ENCODE data around the gene GOLGA3. TPM values are rescaled to one million over a fixed set of nuclear protein-coding genes. Genes with fewer than 3 reads are reported as not detected.

The GOLGA3 gene
- polyA plus RNA-seq, 1 donor (not counting 4 experiments of a cell fraction or from before 2014, with no cell fraction given): 11.0 TPM

DNA sequence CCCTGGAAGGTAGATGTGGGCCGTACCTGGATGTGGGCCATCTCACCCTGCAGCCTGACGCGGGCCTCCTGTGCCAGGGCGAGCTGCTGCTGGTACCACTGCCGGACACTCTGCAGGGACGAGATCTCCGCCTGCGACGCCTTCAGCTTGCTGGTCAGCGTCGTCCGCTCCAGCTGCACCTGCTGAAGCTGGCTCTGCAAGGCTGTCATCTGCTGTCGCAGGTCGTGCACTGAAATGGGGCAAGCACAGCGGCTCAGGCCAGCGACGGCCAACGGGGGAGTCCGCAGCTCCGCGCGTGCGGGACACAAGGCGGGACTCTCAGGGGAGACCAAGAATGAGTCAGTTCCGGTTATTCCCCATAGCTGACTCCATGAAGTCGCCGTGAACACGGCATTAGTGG is 26.9 kb downstream of the GOLGA3 start:
- FAIRE-seq (no peak), DNase-seq (ENCODE audit: low read depth, low spot score) (no peak)
- H3K36me3 ChIP-seq (ENCODE audit: control insufficient read depth in 2 of 2, extremely low read depth in 1 of 2, insufficient read depth in 2 of 2, low read length in 2 of 2): peaks cover 49 to 50% of the 10 kb centered on the region in 2 experiments
- no peaks in the 10 kb centered on the region for H3K27me3 ChIP-seq (ENCODE audit: control insufficient read depth, extremely low read depth, insufficient read depth, low read length)
- H3K9ac ChIP-seq (ENCODE audit: control insufficient read depth, extremely low read depth, insufficient read depth, low read length): no peak overlapping the region
- no peak overlapping the region for H3K4me3 ChIP-seq (ENCODE audit: control insufficient read depth in 2 of 3, extremely low read depth in 1 of 3, insufficient read depth in 2 of 3, low read depth in 1 of 3, low read length in 3 of 3)
- H3K9me1 ChIP-seq (ENCODE audit: control insufficient read depth, extremely low read depth, insufficient read depth, low read length): no peaks in the 10 kb centered on the region
- dilution Hi-C loops (cut with MboI; ENCODE audit: extremely low pct_ligation_motif_present, low sequenced_read_pairs): no loop called here
- peaks cover 18% of the 10 kb centered on the region for H4K20me1 ChIP-seq (ENCODE audit: control insufficient read depth, extremely low read depth, insufficient read depth, low read length)
- no peaks in the 10 kb centered on the region for H3K4me1 ChIP-seq (ENCODE audit: control insufficient read depth, extremely low read depth, insufficient read depth, low read length)
- H2AFZ ChIP-seq (ENCODE audit: control insufficient read depth, low read length): no peak overlapping the region
- no peaks in the 10 kb centered on the region for H3K9me3 ChIP-seq (ENCODE audit: control insufficient read depth, low read depth, low read length)
- H3K4me2 ChIP-seq (ENCODE audit: control insufficient read depth, extremely low read depth, insufficient read depth, low read depth, low read length): no peak overlapping the region
- H3K79me2 ChIP-seq (ENCODE audit: control insufficient read depth, insufficient read depth, low read length): peaks cover 22% of the 10 kb centered on the region
- H3K27ac ChIP-seq (ENCODE audit: control insufficient read depth, insufficient read depth, low read length): no peak overlapping the region
- TF ChIP-seq EZH2 (IDR thresholded peaks at IDR 0.05; ENCODE audit: low read length): no peak
- TF ChIP-seq, protein P1, sequence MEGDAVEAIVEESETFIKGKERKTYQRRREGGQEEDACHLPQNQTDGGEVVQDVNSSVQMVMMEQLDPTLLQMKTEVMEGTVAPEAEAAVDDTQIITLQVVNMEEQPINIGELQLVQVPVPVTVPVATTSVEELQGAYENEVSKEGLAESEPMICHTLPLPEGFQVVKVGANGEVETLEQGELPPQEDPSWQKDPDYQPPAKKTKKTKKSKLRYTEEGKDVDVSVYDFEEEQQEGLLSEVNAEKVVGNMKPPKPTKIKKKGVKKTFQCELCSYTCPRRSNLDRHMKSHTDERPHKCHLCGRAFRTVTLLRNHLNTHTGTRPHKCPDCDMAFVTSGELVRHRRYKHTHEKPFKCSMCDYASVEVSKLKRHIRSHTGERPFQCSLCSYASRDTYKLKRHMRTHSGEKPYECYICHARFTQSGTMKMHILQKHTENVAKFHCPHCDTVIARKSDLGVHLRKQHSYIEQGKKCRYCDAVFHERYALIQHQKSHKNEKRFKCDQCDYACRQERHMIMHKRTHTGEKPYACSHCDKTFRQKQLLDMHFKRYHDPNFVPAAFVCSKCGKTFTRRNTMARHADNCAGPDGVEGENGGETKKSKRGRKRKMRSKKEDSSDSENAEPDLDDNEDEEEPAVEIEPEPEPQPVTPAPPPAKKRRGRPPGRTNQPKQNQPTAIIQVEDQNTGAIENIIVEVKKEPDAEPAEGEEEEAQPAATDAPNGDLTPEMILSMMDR (optimal IDR thresholded peaks at IDR 0.05 in 1 of 3, IDR thresholded peaks at IDR 0.05 in 1 of 3, conservative IDR thresholded peaks at IDR 0.05 in 1 of 3; ENCODE audit: extremely low read depth in 1 of 3, insufficient read depth in 2 of 3, low read length in 3 of 3): no peak

DNA sequence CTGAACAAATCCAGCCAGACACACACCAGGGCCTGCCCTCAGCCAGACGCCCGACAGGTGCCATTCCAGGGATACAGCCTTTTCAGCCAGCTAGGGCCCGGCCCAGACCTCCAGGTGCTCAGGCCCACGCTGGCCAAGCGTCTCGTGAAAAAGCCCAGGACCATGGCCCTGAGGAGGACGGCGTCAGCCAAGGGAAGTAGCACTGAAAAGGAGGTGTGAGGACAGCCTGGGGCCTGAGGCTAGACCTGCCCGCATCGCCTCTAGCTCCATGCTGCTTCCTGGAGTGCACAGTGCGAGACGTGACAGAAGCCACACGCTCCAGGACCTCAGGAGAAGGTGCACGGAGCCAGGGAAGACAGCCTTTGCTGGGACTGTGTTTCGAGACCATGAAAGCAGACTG is 29.8 kb downstream of the GOLGA3 start:
- no peak overlapping the region for H3K4me3 ChIP-seq (ENCODE audit: control insufficient read depth in 2 of 3, extremely low read depth in 1 of 3, insufficient read depth in 2 of 3, low read depth in 1 of 3, low read length in 3 of 3)
- H3K9ac ChIP-seq (ENCODE audit: control insufficient read depth, extremely low read depth, insufficient read depth, low read length): no peak overlapping the region
- H2AFZ ChIP-seq (ENCODE audit: control insufficient read depth, low read length): no peak overlapping the region
- H4K20me1 ChIP-seq (ENCODE audit: control insufficient read depth, extremely low read depth, insufficient read depth, low read length): peaks cover 3% of the 10 kb centered on the region
- H3K9me3 ChIP-seq (ENCODE audit: control insufficient read depth, low read depth, low read length): no peaks in the 10 kb centered on the region
- peaks cover 43 to 44% of the 10 kb centered on the region in 2 experiments for H3K36me3 ChIP-seq (ENCODE audit: control insufficient read depth in 2 of 2, extremely low read depth in 1 of 2, insufficient read depth in 2 of 2, low read length in 2 of 2)
- H3K4me1 ChIP-seq (ENCODE audit: control insufficient read depth, extremely low read depth, insufficient read depth, low read length): no peaks in the 10 kb centered on the region
- no peaks in the 10 kb centered on the region for H3K27me3 ChIP-seq (ENCODE audit: control insufficient read depth, extremely low read depth, insufficient read depth, low read length)
- TF ChIP-seq, protein P1 (optimal IDR thresholded peaks at IDR 0.05 in 1 of 3, IDR thresholded peaks at IDR 0.05 in 1 of 3, conservative IDR thresholded peaks at IDR 0.05 in 1 of 3; ENCODE audit: extremely low read depth in 1 of 3, insufficient read depth in 2 of 3, low read length in 3 of 3): no peak
- no peak for TF ChIP-seq EZH2 (IDR thresholded peaks at IDR 0.05; ENCODE audit: low read length)
- peaks cover 11% of the 10 kb centered on the region for H3K79me2 ChIP-seq (ENCODE audit: control insufficient read depth, insufficient read depth, low read length)
- no peak for DNase-seq (ENCODE audit: low read depth, low spot score)
- no peak for FAIRE-seq
- dilution Hi-C loops (cut with MboI; ENCODE audit: extremely low pct_ligation_motif_present, low sequenced_read_pairs): no loop called here
- H3K9me1 ChIP-seq (ENCODE audit: control insufficient read depth, extremely low read depth, insufficient read depth, low read length): no peaks in the 10 kb centered on the region
- H3K27ac ChIP-seq (ENCODE audit: control insufficient read depth, insufficient read depth, low read length): no peak overlapping the region
- no peak overlapping the region for H3K4me2 ChIP-seq (ENCODE audit: control insufficient read depth, extremely low read depth, insufficient read depth, low read depth, low read length)

Data from keratinocyte (primary cell).